SK-N-SH (cell line): ENCODE data around the gene PLCXD1.

ENCODE experiments used
- EP300 ChIP-seq, 2 experiments: IDR thresholded peaks; 2 replicates each; pipeline versions ENCODE4 v1.4.0 to v1.6.1; 2012; ENCODE audit warnings: borderline replicate concordance in 1 of 2, low read depth in 1 of 2, low read length in 1 of 2
- EZH2phosphoT487 ChIP-seq: fragments of 200-600 bp; sonication (generic); IDR thresholded peaks from 2 replicates; pipeline ENCODE4 v1.6.1; 2017; ENCODE audit warnings: low read depth, mixed run types, mild to moderate bottlenecking, antibody characterized with exemption, moderate library complexity, borderline replicate concordance
- GABPA ChIP-seq: IDR thresholded peaks from 2 replicates; pipeline ENCODE4 v1.4.0; 2012; ENCODE audit warnings: low read depth, mild to moderate bottlenecking
- NRF1 ChIP-seq: IDR thresholded peaks from 2 replicates; pipeline ENCODE4 v1.6.1; 2012; ENCODE audit warnings: low read depth, mild to moderate bottlenecking, low read length
- RAD21 ChIP-seq: IDR thresholded peaks from 2 replicates; pipeline ENCODE4 v1.6.1; 2012; ENCODE audit warnings: mild to moderate bottlenecking, low read length
- RCOR1 ChIP-seq: fragments of 150-350 bp; IDR thresholded peaks from 2 replicates; pipeline ENCODE4 v1.6.1; 2017; ENCODE audit warnings: antibody characterized with exemption, low read length
- RFX5 ChIP-seq: IDR thresholded peaks from 2 replicates; pipeline ENCODE4 v1.6.1; 2012; ENCODE audit warnings: mild to moderate bottlenecking, improper control_type of control experiment, low read length
- SIN3A ChIP-seq: IDR thresholded peaks from 2 replicates; pipeline ENCODE4 v1.6.1; 2012; ENCODE audit warnings: low read depth, mild to moderate bottlenecking, low read length, moderate library complexity, borderline replicate concordance
- SMC3 ChIP-seq: IDR thresholded peaks from 2 replicates; pipeline ENCODE4 v1.6.1; 2012; ENCODE audit warnings: low read depth, low read length, improper control_type of control experiment
- TAF1 ChIP-seq: IDR thresholded peaks from 2 replicates; pipeline ENCODE4 v1.6.1; 2012; ENCODE audit warnings: low read depth, mild to moderate bottlenecking, low read length, moderate library complexity, borderline replicate concordance
- TF ChIP-seq, protein P1 (sequence below): fragments of 200-600 bp; sonication (generic); IDR thresholded peaks from 2 replicates; pipeline ENCODE4 v1.6.1; 2017; ENCODE audit warnings: antibody characterized with exemption, mild to moderate bottlenecking, moderate library complexity
- TF ChIP-seq, protein P2 (sequence below): IDR thresholded peaks from 2 replicates; pipeline ENCODE4 v1.6.1; 2012; ENCODE audit warnings: mild to moderate bottlenecking, low read depth, low read length, moderate library complexity

DNA sequence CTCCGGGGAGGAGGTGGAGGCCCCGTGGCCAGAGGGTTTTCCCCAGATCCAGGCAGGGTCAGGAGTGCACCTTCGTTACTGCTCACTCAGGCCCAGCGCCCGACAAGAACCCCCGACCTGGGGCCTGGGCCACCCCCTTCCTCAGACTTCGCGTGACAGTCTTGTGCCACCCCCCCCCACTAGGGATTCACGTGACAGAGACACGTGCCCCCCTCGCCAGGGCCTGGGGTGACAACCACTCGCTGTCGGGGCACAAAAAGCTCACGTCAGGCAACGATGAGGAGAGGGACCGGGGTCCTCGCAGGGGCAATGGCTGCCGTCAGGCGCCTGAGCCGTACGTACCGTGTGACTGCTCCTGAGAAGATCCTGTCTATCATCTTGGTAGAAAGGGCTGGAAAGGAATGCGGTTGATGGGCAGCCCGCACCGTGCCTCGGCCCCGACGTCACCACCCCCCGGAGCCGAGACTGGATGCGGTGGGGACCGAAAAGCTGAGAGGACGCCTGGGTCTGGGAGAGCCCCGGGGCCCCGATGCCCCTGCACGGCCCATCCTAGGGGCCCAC, 60.4 kb downstream of the PLCXD1 start:
- TF ChIP-seq, protein P1, sequence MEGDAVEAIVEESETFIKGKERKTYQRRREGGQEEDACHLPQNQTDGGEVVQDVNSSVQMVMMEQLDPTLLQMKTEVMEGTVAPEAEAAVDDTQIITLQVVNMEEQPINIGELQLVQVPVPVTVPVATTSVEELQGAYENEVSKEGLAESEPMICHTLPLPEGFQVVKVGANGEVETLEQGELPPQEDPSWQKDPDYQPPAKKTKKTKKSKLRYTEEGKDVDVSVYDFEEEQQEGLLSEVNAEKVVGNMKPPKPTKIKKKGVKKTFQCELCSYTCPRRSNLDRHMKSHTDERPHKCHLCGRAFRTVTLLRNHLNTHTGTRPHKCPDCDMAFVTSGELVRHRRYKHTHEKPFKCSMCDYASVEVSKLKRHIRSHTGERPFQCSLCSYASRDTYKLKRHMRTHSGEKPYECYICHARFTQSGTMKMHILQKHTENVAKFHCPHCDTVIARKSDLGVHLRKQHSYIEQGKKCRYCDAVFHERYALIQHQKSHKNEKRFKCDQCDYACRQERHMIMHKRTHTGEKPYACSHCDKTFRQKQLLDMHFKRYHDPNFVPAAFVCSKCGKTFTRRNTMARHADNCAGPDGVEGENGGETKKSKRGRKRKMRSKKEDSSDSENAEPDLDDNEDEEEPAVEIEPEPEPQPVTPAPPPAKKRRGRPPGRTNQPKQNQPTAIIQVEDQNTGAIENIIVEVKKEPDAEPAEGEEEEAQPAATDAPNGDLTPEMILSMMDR, result no peak
- no peak for TF ChIP-seq TAF1
- TF ChIP-seq EP300 (IDR thresholded peaks at IDR 0.05; ENCODE audit: borderline replicate concordance in 1 of 2, low read depth in 1 of 2, low read length in 1 of 2), result no peak
- no peak for TF ChIP-seq SIN3A
- TF ChIP-seq, protein P2, sequence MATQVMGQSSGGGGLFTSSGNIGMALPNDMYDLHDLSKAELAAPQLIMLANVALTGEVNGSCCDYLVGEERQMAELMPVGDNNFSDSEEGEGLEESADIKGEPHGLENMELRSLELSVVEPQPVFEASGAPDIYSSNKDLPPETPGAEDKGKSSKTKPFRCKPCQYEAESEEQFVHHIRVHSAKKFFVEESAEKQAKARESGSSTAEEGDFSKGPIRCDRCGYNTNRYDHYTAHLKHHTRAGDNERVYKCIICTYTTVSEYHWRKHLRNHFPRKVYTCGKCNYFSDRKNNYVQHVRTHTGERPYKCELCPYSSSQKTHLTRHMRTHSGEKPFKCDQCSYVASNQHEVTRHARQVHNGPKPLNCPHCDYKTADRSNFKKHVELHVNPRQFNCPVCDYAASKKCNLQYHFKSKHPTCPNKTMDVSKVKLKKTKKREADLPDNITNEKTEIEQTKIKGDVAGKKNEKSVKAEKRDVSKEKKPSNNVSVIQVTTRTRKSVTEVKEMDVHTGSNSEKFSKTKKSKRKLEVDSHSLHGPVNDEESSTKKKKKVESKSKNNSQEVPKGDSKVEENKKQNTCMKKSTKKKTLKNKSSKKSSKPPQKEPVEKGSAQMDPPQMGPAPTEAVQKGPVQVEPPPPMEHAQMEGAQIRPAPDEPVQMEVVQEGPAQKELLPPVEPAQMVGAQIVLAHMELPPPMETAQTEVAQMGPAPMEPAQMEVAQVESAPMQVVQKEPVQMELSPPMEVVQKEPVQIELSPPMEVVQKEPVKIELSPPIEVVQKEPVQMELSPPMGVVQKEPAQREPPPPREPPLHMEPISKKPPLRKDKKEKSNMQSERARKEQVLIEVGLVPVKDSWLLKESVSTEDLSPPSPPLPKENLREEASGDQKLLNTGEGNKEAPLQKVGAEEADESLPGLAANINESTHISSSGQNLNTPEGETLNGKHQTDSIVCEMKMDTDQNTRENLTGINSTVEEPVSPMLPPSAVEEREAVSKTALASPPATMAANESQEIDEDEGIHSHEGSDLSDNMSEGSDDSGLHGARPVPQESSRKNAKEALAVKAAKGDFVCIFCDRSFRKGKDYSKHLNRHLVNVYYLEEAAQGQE, result no peak
- no peak for TF ChIP-seq GABPA
- TF ChIP-seq RAD21, result no peak
- no peak for TF ChIP-seq SMC3
- TF ChIP-seq EZH2phosphoT487, result no peak
- no peak for TF ChIP-seq RFX5
- no peak for TF ChIP-seq NRF1
- TF ChIP-seq RCOR1, result no peak
